Adrenal gland (tissue), 12 donors: ENCODE results near the gene KRT12. TPM values are rescaled to one million over a fixed set of nuclear protein-coding genes. Genes with fewer than 3 reads are reported as not detected.

Source experiments
- DNase-seq, 7 donors: peaks; one replicate each; pipeline ENCODE4 v3.0.0-alpha.2; 2019 to 2020
- H3K27ac ChIP-seq, 5 donors: fragments of 200-600 bp; sonication (generic) in 4 of 5; 1 replicate in 3 of 5; 2 replicates in 2 of 5; pipeline versions ENCODE4 v1.5.1 to v1.8.0; 2016 to 2020; ENCODE audit warnings: mild to moderate bottlenecking in 1 of 5
- H3K27me3 ChIP-seq: fragments of 200-600 bp; 2 replicates; pipeline ENCODE4 v1.8.0; 2021
- H3K36me3 ChIP-seq, 2 donors: fragments of 200-600 bp; replicated peaks in 1 of 2; 1 replicate in 1 of 2; 2 replicates in 1 of 2; pipeline versions ENCODE4 v1.5.1 to v1.8.0; 2018 to 2022
- H3K4me1 ChIP-seq, 2 donors: fragments of 200-600 bp; replicated peaks in 1 of 2; 1 replicate in 1 of 2; 2 replicates in 1 of 2; pipeline versions ENCODE4 v1.5.1 to v1.8.0; 2018 to 2021
- H3K4me3 ChIP-seq, 4 donors: fragments of 200-600 bp; sonication (generic) in 3 of 4; one replicate each; pipeline ENCODE4 v1.5.1; 2016 to 2018
- H3K9me3 ChIP-seq, 3 donors: fragments of 200-600 bp; sonication (generic) in 1 of 3; replicated peaks in 1 of 3; 1 replicate in 2 of 3; 2 replicates in 1 of 3; pipeline versions ENCODE4 v1.5.1 to v1.8.0; 2016 to 2021
- POLR2A ChIP-seq, 2 donors: fragments of 450-650 bp; IDR thresholded peaks; one replicate each; pipeline ENCODE4 v1.6.1; 2017; ENCODE audit warnings: antibody characterized with exemption in 2 of 2, mild to moderate bottlenecking in 2 of 2, moderate library complexity in 1 of 2
- whole genome bisulfite sequencing, 4 donors: extraction: QIAGEN DNeasy Blood & Tissue Kit in 2 of 4; methylation state at CpG; one replicate each; pipeline versions ENCODE4 v1.1.5 to v1.1.7; 2013 to 2017; 5-methylcytosine and 5-hydroxymethylcytosine counted together
- intact Hi-C, 2 donors: fragments of 100-400 bp; cut with DNase I; formaldehyde crosslinking; loops; one replicate each; pipeline versions ENCODE4 v1.14.1 to v1.15.0; 2022 to 2023
- polyA plus RNA-seq, 3 donors: library from polyadenylated mRNA; stranded (reverse); fragments of 200-250 nt in 2 of 3; fragments of 350-450 nt in 1 of 3; fragmentation: Illumina TruSeq in 1 of 3; extraction: RNeasy Lipid Tissue Mini Kit (QIAGEN cat#74804) in 1 of 3; gene quantifications; one replicate each; pipeline ENCODE4 v1.2.3, GENCODE V29; 2013 to 2014
- total RNA-seq, 9 donors: library from RNA; depleted of rRNA in 4 of 9; stranded (reverse); fragments of >200 nt in 4 of 9; fragments of 120-200 nt in 1 of 9; fragmentation: NEBNext Ultra II Directional in 1 of 9; extraction: Animal tissue kit (Norgen Biotek cat#: 25700) in 1 of 9; gene quantifications; one replicate each; pipeline versions ENCODE4 v1.1.0 to v1.2.4, GENCODE V29; 2013 to 2023
- TF ChIP-seq, protein P1 (sequence below), 6 experiments: fragments of 450-650 bp in 4 of 6; fragments of 200-600 bp in 2 of 6; sonication (generic) in 1 of 6; IDR thresholded peaks; 1 replicate in 5 of 6; 2 replicates in 1 of 6; pipeline versions ENCODE4 v1.5.1 to v1.8.0; 2016 to 2021; ENCODE audit warnings: antibody characterized with exemption in 6 of 6, mild to moderate bottlenecking in 2 of 6, moderate library complexity in 1 of 6
- donor health status: healthy with polysubstance abuse.
- donor health status: Bipolar disorder and iron deficiency.
- donor health status: DM: yes; HTN: yes; CAD: no.
- donor health status: DM: no; HTN: no; CAD: no.
- donor health status: DM: no; HTN: no; CAD: no.
- donor health status: DM: yes; HTN: yes; CAD: no.

The KRT12 gene
- total and polyA plus RNA-seq, 12 donors, result not detected

DNA sequence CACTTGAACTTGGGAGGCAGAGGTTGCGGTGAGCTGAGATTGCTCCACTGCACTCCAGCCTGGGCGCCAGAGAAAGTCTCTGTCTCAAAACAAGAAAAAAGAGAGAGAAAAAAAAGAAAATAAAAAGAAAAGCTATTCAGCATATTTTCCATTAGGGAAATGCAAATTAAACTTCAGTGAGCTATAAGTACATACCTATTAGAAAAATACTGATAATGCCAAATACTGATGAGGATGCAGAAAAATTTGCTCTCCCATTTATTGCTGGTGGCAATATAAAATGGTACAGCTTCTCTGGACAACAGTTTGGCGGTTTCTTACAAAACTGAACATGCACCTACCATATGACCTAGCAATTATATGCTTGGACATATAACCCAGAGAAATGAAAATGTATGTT, 54.4 kb downstream of the KRT12 start:
- Histone ChIP-seq H3K4me3 (no peak overlapping the region), H3K4me1 (no peaks in the 10 kb centered on the region), H3K27me3 (peaks cover 26% of the 10 kb centered on the region), H3K36me3 (no peaks in the 10 kb centered on the region), H3K9me3 (no peaks in the 10 kb centered on the region), H3K27ac (no peak overlapping the region)
- DNase-seq, result no peak
- TF ChIP-seq, protein P1, sequence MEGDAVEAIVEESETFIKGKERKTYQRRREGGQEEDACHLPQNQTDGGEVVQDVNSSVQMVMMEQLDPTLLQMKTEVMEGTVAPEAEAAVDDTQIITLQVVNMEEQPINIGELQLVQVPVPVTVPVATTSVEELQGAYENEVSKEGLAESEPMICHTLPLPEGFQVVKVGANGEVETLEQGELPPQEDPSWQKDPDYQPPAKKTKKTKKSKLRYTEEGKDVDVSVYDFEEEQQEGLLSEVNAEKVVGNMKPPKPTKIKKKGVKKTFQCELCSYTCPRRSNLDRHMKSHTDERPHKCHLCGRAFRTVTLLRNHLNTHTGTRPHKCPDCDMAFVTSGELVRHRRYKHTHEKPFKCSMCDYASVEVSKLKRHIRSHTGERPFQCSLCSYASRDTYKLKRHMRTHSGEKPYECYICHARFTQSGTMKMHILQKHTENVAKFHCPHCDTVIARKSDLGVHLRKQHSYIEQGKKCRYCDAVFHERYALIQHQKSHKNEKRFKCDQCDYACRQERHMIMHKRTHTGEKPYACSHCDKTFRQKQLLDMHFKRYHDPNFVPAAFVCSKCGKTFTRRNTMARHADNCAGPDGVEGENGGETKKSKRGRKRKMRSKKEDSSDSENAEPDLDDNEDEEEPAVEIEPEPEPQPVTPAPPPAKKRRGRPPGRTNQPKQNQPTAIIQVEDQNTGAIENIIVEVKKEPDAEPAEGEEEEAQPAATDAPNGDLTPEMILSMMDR (IDR thresholded peaks at IDR 0.05), result no peak
- no peak for TF ChIP-seq POLR2A (IDR thresholded peaks at IDR 0.05)
- 73 to 81% (median 76%) methylated on average over 3 of the region's 3 CpGs for WGBS, 4 donors
- intact Hi-C loops, result no loop called here

Other genes with a start within 250 kb of the KRT12 start
- 10 to 100 TPM; 55.5 to 97.3 (median 75.1) TPM for gene SMARCE1, start 219.4 kb downstream of the KRT12 start, total RNA-seq
- gene SMARCE1, start 219.4 kb downstream of the KRT12 start, polyA plus RNA-seq, result 100 to 1,000 TPM in 1 of 3 donors, 10 to 100 TPM in 2; 60.9 to 128 (median 93.4) TPM
- gene KRT222, start 202.0 kb downstream of the KRT12 start, total RNA-seq, result 10 to 100 TPM in 1 of 9 donors, 1 to 10 TPM in 6, under 1 TPM in 2; 0.69 to 10.7 (median 3.1) TPM
- 1 to 10 TPM; 2.8 to 9.3 (median 5.9) TPM for gene KRT222, start 202.0 kb downstream of the KRT12 start, polyA plus RNA-seq
- not detected for gene KRT24, start 163.5 kb downstream of the KRT12 start, total RNA-seq
- under 1 TPM in 2 of 3 donors, not detected in 1; 0.10 to 0.24 TPM for gene KRT24, start 163.5 kb downstream of the KRT12 start, polyA plus RNA-seq
- gene KRT25, start 111.9 kb downstream of the KRT12 start, total RNA-seq, result not detected
- not detected for gene KRT25, start 111.9 kb downstream of the KRT12 start, polyA plus RNA-seq
- not detected for gene KRT26, start 95.0 kb downstream of the KRT12 start, total RNA-seq
- not detected for gene KRT26, start 95.0 kb downstream of the KRT12 start, polyA plus RNA-seq
- gene KRT27, start 84.7 kb downstream of the KRT12 start, total RNA-seq, result not detected
- under 1 TPM in 2 of 3 donors, not detected in 1; 0.34 to 0.56 TPM for gene KRT27, start 84.7 kb downstream of the KRT12 start, polyA plus RNA-seq
- gene KRT28, start 67.3 kb downstream of the KRT12 start, total RNA-seq, result not detected
- gene KRT28, start 67.3 kb downstream of the KRT12 start, polyA plus RNA-seq, result not detected
- 10 to 100 TPM in 6 of 9 donors, 1 to 10 TPM in 2, under 1 TPM in 1; 0.35 to 58.4 (median 27.4) TPM for gene KRT10, start 44.6 kb downstream of the KRT12 start, total RNA-seq
- gene KRT10, start 44.6 kb downstream of the KRT12 start, polyA plus RNA-seq, result 10 to 100 TPM; 31.1 to 36.3 (median 36.0) TPM
- under 1 TPM in 2 of 9 donors, not detected in 7; 0.23 to 0.50 TPM for gene KRT20, start 18.0 kb upstream of the KRT12 start, total RNA-seq
- gene KRT20, start 18.0 kb upstream of the KRT12 start, polyA plus RNA-seq, result under 1 TPM in 2 of 3 donors, not detected in 1; 0.27 to 0.64 TPM
- gene KRT23, start 70.4 kb upstream of the KRT12 start, total RNA-seq, result not detected
- gene KRT23, start 70.4 kb upstream of the KRT12 start, polyA plus RNA-seq, result under 1 TPM in 1 of 3 donors, not detected in 2; 0.03 TPM
- gene KRT39, start 99.7 kb upstream of the KRT12 start, total RNA-seq, result not detected
- under 1 TPM in 1 of 3 donors, not detected in 2; 0.17 TPM for gene KRT39, start 99.7 kb upstream of the KRT12 start, polyA plus RNA-seq
- not detected for gene KRT40, start 117.1 kb upstream of the KRT12 start, total RNA-seq
- gene KRT40, start 117.1 kb upstream of the KRT12 start, polyA plus RNA-seq, result not detected
- gene KRTAP3-3, start 126.9 kb upstream of the KRT12 start, total RNA-seq, result not detected
- not detected for gene KRTAP3-3, start 126.9 kb upstream of the KRT12 start, polyA plus RNA-seq
- gene KRTAP3-2, start 132.7 kb upstream of the KRT12 start, total RNA-seq, result not detected
- gene KRTAP3-2, start 132.7 kb upstream of the KRT12 start, polyA plus RNA-seq, result not detected
- gene KRTAP3-1, start 141.9 kb upstream of the KRT12 start, total RNA-seq, result not detected
- not detected for gene KRTAP3-1, start 141.9 kb upstream of the KRT12 start, polyA plus RNA-seq
- not detected for gene KRTAP1-5, start 160.0 kb upstream of the KRT12 start, total RNA-seq
- not detected for gene KRTAP1-5, start 160.0 kb upstream of the KRT12 start, polyA plus RNA-seq
- not detected for gene KRTAP1-4, start 163.0 kb upstream of the KRT12 start, total RNA-seq
- not detected for gene KRTAP1-4, start 163.0 kb upstream of the KRT12 start, polyA plus RNA-seq
- gene KRTAP1-3, start 167.7 kb upstream of the KRT12 start, total RNA-seq, result not detected
- gene KRTAP1-3, start 167.7 kb upstream of the KRT12 start, polyA plus RNA-seq, result not detected
- gene KRTAP1-1, start 174.2 kb upstream of the KRT12 start, total RNA-seq, result not detected
- gene KRTAP1-1, start 174.2 kb upstream of the KRT12 start, polyA plus RNA-seq, result not detected
- not detected for gene KRTAP2-1, start 180.1 kb upstream of the KRT12 start, total RNA-seq
- gene KRTAP2-1, start 180.1 kb upstream of the KRT12 start, polyA plus RNA-seq, result not detected
- not detected for gene KRTAP2-2, start 188.0 kb upstream of the KRT12 start, total RNA-seq
- gene KRTAP2-2, start 188.0 kb upstream of the KRT12 start, polyA plus RNA-seq, result not detected
- gene KRTAP2-3, start 192.9 kb upstream of the KRT12 start, total RNA-seq, result not detected
- not detected for gene KRTAP2-3, start 192.9 kb upstream of the KRT12 start, polyA plus RNA-seq
- not detected for gene KRTAP2-4, start 198.7 kb upstream of the KRT12 start, total RNA-seq
- not detected for gene KRTAP2-4, start 198.7 kb upstream of the KRT12 start, polyA plus RNA-seq
- gene KRTAP4-7, start 216.9 kb upstream of the KRT12 start, total RNA-seq, result not detected
- not detected for gene KRTAP4-7, start 216.9 kb upstream of the KRT12 start, polyA plus RNA-seq
- not detected for gene KRTAP4-8, start 230.9 kb upstream of the KRT12 start, total RNA-seq
- not detected for gene KRTAP4-8, start 230.9 kb upstream of the KRT12 start, polyA plus RNA-seq
- gene KRTAP4-16, start 235.0 kb upstream of the KRT12 start, total RNA-seq, result not detected
- gene KRTAP4-16, start 235.0 kb upstream of the KRT12 start, polyA plus RNA-seq, result not detected
- not detected for gene KRTAP4-9, start 238.2 kb upstream of the KRT12 start, total RNA-seq
- not detected for gene KRTAP4-9, start 238.2 kb upstream of the KRT12 start, polyA plus RNA-seq